B cell (primary cell): ENCODE data around the gene TRAM2.

Experiments used
- CTCF ChIP-seq: fragments of 200-600 bp; IDR thresholded peaks from one replicate; pipeline ENCODE4 v1.8.0; 2022; ENCODE audit warnings: antibody characterized with exemption, mild to moderate bottlenecking
- EZH2 ChIP-seq: IDR thresholded peaks from 2 replicates; pipeline ENCODE4 v1.6.1; 2012; ENCODE audit warnings: borderline replicate concordance, low read depth, mild to moderate bottlenecking, moderate library complexity, low read length; ENCODE audit not compliant: insufficient read depth, poor library complexity, severe bottlenecking

- no peak for TF ChIP-seq CTCF
- TF ChIP-seq EZH2 = no peak
Observed at GRCh38 chr6:52530351-52530750, 46.5 kb downstream of the TRAM2 start.
